Measurements from ENCODE around the gene TREML2.
A peak's percentile ranks its signal among the peaks of the same experiment; 100 is the strongest.
"Not testable (repeated sequence)": the region's sequence is repeated elsewhere in the genome, so short reads cannot be mapped to it uniquely, and the experiment has no call there.

TREML2 gene

DNA sequence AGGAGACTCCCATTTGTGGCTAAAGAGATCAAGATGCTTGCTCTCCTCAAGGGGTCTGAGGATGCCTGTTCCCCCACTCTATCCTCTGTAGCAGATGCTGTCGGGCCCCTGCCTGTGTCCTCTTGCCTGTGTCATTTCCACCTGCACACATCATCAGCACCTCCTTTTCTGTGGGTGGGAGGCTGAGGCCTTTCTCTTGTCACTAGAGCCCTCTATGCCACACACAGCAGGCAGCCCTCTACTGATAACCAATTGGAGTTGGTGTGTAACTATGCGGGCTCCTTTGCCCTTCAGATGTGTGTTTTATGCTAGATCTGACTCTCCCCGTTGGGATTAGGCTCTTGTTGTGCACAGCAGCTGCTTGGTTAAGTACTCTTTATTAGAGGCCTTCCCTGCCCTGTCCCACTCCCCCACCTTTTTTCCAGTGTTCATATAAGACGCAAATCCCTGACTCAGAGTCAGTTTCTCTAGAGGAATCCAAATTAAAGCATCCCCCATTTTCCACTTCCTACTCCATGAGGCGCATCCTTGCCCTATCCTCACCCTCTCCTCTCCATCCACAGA is 7.7 kb downstream of the TREML2 start:
- H3K36me3 ChIP-seq: 0 out of 2 replicates have a peak, but pooled peaks cover 13% of the 10 kb centered on the region

DNA sequence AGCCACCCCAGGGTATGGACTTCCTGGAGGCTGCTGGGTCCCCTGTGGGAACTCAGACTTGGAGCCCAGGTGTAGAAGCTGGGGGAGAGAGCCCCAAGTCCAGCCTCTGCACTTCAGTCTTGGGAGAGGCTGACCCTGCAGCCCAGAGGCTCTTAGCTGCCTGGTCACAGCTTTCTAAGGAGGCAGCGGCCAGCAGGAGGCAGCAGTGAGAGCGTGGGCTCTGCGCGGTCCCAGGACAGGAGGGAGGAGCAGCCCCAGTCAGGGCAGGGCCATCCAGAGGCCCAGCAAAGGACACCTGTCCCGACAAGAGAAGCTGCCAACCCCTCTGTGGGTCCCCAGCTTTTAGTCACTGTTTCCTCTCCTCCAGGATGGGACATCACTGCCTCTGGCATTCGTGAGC is 9.4 kb downstream of the TREML2 start:
- H4K20me1 ChIP-seq: no peaks in the 10 kb centered on the region
- no peaks in the 10 kb centered on the region for H3K4me1 ChIP-seq
- no peak for TF ChIP-seq Cebpa-rat (IDR thresholded peaks at IDR 0.05)
- H3K4me2 ChIP-seq: no peak overlapping the region
- no peak overlapping the region for H3K4me3 ChIP-seq
- H3K36me3 ChIP-seq: 0 out of 2 replicates have a peak, but pooled peaks cover 13% of the 10 kb centered on the region
- peaks cover 19% of the 10 kb centered on the region for H3K9me3 ChIP-seq
- no peak overlapping the region for H3K9ac ChIP-seq
- no peak overlapping the region for H3K27ac ChIP-seq
- H3K27me3 ChIP-seq: no peaks in the 10 kb centered on the region

More for the DNA sequence above, 7.7 kb downstream of the TREML2 start:
- H3K4me1 ChIP-seq: no peaks in the 10 kb centered on the region
- TF ChIP-seq Cebpa-rat (IDR thresholded peaks at IDR 0.05): no peak
- no peak overlapping the region for H3K27ac ChIP-seq
- H3K4me3 ChIP-seq: no peak overlapping the region
- H4K20me1 ChIP-seq: no peaks in the 10 kb centered on the region
- no peak overlapping the region for H3K4me2 ChIP-seq
- no peaks in the 10 kb centered on the region for H3K27me3 ChIP-seq
- no peak overlapping the region for H3K9ac ChIP-seq
- peaks cover 19% of the 10 kb centered on the region for H3K9me3 ChIP-seq

DNA sequence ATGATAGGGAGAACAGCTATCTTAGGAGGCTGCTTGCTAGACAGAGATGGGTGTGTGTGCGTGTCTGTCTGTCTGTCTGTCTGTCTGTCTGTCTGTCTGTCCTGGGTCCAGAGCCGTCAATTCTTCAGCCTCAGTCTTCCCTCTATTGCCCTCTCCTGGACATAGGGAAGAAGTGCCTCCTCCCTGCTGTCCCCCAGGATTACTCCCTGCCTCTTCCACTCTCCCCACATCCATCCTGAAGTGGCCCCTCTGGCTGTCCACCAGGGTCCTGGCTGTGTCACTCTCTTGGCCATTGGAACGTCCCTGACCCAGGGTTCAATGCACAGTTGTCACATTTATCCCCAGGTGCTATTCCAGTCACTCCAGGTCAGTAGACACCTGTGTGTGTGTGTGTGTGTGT is 10.2 kb downstream of the TREML2 start:
- no peak overlapping the region for H3K9ac ChIP-seq
- H3K27ac ChIP-seq: no peak overlapping the region
- H3K4me1 ChIP-seq: no peaks in the 10 kb centered on the region
- no peaks in the 10 kb centered on the region for H3K27me3 ChIP-seq
- H4K20me1 ChIP-seq: no peaks in the 10 kb centered on the region
- H3K9me3 ChIP-seq: peaks cover 19% of the 10 kb centered on the region
- no peak overlapping the region for H3K4me3 ChIP-seq
- TF ChIP-seq Cebpa-rat (IDR thresholded peaks at IDR 0.05): no peak
- 0 out of 2 replicates have a peak, but pooled peaks cover 13% of the 10 kb centered on the region for H3K36me3 ChIP-seq
- no peak overlapping the region for H3K4me2 ChIP-seq

DNA sequence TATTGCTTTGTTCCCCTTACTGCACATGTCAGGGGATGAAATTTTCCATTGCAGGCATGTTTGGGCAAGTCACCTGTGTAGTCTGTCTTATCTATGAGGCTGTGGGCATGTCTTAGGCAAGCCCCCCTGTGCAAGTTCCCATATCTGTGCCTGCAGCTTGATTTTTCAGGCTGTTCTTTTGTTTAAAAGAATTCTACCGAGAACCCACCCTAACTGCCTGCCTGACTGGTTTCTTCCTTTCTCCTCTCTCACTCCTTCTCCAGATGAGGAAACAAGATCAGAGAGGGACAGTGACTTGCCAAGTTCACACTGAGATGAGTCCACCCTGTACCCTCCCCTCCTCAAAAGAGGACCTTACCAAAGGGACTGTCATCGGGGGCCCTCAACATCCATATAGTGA is 11.0 kb downstream of the TREML2 start:
- Histone ChIP-seq H3K4me1 (no peaks in the 10 kb centered on the region), H3K36me3 (0 out of 2 replicates have a peak, but pooled peaks cover 13% of the 10 kb centered on the region)

DNA sequence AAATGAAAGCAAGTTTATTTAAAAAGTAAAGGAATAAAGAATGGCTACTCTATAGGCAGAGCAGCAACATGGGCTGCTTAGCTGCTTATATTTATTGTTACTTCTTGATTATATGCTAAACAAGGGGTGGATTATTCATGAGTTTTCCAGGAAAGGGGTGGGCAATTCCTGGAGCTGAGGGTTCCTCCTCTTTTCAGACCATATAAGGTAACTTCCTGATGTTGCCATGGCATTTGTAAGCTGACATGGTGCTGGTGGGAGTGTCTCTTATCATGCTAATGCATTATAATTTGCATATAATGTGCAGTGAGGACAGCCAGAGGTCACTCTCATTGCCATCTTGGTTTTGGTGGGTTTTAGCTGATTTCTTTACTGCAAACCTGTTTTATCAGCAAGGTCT is 11.9 kb downstream of the TREML2 start:
- 0 out of 2 replicates have a peak, but pooled peaks cover 13% of the 10 kb centered on the region for H3K36me3 ChIP-seq
- not testable (repeated sequence) for H4K20me1 ChIP-seq, H3K4me1 ChIP-seq, H3K4me2 ChIP-seq, H3K9ac ChIP-seq, H3K4me3 ChIP-seq, H3K27ac ChIP-seq, H3K27me3 ChIP-seq
- peaks cover 19% of the 10 kb centered on the region for H3K9me3 ChIP-seq

More for the DNA sequence above, 11.0 kb downstream of the TREML2 start:
- Histone ChIP-seq H3K9ac (no peak overlapping the region), H3K9me3 (peaks cover 19% of the 10 kb centered on the region), H3K4me3 (no peak overlapping the region), H4K20me1 (no peaks in the 10 kb centered on the region), H3K27me3 (no peaks in the 10 kb centered on the region), H3K27ac (no peak overlapping the region), H3K4me2 (no peak overlapping the region)
- TF ChIP-seq Cebpa-rat (IDR thresholded peaks at IDR 0.05): no peak

DNA sequence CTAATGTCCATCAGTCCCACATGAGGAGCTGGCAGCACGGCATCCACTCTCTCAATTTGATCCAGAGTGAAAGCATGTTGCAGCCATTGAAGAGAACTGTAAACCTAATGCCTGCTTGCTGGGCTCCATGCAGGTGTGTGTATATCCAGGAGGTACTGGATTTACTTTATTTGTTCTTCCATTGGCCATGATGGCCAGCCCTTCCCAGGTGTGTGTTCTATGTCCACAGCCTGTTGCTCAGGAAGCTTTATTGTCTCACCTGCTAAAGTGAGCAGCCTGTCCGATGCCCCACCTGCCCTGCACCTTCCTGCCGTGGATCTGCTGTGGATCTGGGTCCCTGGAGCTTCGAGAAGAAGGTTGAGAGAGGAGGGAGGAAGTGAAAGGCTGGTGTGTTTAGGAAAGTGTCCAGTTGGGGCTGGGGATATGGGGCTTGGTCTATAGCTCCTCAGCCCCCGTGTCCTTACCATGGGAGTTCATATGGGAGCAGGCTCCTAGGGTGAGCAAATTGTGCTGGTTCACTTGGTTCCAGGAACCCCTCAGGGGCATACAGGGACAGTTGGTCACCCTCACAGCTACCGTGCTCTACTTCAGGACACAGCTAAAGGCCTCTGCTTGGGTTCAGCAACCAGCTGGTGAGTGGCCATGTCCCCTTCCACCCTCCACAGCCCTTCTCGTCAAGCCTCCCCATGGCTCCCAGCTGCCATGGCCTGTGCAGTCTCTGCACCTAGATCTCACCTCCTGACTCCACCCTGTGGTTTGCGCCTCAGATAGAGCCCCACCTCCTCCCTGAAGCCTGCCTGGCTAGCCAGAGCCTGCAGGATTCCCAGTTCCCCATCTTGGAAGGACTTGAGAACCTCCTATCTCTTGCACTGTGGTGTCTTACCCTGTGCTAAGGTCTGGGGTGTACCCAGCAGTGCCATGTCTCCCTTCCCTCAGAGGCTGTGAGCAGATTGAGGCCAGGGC is 12.7 kb downstream of the TREML2 start:
- Histone ChIP-seq H3K4me3 (no peak overlapping the region), H4K20me1 (no peaks in the 10 kb centered on the region), H3K36me3 (0 out of 2 replicates have a peak, but pooled peaks cover 13% of the 10 kb centered on the region), H3K27ac (no peak overlapping the region), H3K9ac (no peak overlapping the region), H3K4me2 (no peak overlapping the region), H3K4me1 (peaks cover under 1% of the 10 kb centered on the region), H3K9me3 (peaks cover 19% of the 10 kb centered on the region), H3K27me3 (no peaks in the 10 kb centered on the region)
- no peak for TF ChIP-seq Cebpa-rat (IDR thresholded peaks at IDR 0.05)

DNA sequence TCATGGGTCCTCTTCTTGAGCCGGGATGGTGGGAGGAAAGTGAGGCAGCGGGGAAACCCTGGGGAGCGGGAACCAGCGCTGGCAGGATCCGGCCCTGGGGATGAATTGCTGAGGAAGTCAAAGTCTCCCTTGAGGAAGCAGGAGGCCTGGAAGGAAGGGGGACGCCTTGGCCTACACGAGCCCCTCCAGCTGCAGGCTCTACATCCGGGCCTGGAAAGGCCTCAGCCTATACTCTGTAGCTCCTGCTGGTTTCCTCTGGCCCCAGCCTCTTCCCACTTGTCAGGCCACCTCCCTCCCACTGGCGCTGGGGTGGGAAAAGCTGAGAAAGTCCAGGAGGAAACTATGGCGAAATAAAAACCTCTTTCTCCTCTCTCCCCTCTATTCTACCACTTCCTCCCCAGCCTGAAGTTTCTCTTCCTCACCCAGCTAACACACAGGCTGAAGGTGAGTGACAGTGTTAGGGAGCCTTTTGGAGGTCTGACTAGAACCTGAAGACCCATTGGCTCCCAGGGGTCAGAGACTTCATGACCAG is 14.9 kb downstream of the TREML2 start:
- peaks cover 11% of the 10 kb centered on the region for H3K4me1 ChIP-seq
- no peak overlapping the region for H3K4me2 ChIP-seq
- no peak overlapping the region for H3K4me3 ChIP-seq
- H4K20me1 ChIP-seq: no peaks in the 10 kb centered on the region
- H3K27ac ChIP-seq: no peak overlapping the region
- H3K9ac ChIP-seq: no peak overlapping the region
- TF ChIP-seq Cebpa-rat (IDR thresholded peaks at IDR 0.05): no peak
- no peaks in the 10 kb centered on the region for H3K27me3 ChIP-seq
- H3K9me3 ChIP-seq: peaks cover 19% of the 10 kb centered on the region
- H3K36me3 ChIP-seq: 0 out of 2 replicates have a peak, but pooled peaks cover 13% of the 10 kb centered on the region

DNA sequence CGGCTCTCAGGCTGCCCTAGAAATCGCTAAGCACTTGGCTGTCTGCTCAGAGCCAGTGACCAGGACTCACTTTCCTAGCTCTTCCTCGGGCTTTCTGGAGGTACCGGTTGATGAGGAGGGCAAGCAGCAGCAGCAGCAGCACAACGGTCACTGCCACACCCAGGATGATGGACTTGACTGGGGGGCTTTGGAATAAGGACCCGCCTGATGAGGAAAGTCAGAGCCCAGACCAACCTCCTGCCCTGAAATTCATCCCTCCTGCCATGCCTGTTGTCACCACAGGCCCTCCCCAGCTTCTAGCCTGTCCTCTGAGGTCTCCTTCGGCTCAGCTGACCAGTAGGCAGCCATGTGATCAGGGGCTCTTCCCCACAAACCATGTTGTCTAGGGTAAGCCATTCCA is 16.2 kb downstream of the TREML2 start:
- Histone ChIP-seq H3K4me3 (no peak overlapping the region), H3K4me1 (peaks cover 19% of the 10 kb centered on the region), H3K27me3 (no peaks in the 10 kb centered on the region), H3K36me3 (0 out of 2 replicates have a peak, but pooled peaks cover 5% of the 10 kb centered on the region), H4K20me1 (no peaks in the 10 kb centered on the region), H3K9ac (no peak overlapping the region), H3K27ac (no peak overlapping the region), H3K9me3 (peaks cover 7% of the 10 kb centered on the region), H3K4me2 (no peak overlapping the region)
- no peak for TF ChIP-seq Cebpa-rat (IDR thresholded peaks at IDR 0.05)

DNA sequence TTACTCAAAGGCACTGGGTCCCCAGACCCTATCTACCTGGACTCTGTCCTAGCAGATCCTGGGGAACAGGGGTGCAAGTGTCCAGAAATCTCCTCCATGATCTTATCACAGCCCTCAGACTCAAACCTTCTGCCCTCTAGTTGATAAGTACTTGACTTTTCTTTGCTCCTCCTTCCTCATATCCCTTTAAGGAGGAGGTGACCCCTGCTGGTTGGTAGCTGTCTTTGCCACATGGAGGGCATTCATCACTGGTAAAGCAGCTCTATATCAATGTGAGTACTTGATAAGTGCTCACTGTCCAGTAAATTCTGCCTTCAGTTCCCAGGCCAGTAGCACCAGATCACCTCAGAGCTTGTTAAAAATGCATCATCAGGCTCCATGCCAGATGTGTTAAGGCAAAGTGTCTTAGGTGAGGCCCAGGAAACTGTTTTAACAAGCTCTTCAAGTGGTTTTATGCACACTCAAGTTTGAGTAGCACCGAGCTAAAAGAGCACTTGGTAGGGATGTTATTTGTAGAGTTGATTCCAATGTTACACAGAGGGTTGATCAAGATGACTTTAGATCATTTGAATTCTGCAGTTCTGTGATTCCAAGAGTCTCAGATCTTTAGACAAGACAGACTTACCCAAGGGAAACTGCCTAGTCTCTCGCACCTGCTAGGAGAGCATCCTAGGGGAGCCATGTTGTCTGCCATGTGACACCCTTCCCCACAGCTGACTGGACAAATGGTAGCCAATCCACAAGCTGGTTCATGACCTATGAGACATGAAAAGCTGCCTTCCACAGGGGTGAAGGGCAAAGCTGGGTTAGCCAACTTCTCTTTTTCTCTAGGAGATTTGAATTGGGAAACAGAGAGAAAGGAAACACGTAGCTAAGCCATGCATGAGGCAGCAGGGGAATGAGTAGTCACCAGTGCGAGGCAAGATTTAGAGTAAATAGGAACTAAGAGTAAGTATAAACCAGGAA is 18.6 kb downstream of the TREML2 start:
- no peak overlapping the region for H3K4me3 ChIP-seq
- peak overlapping the region; percentile 4; the same call in 1 of the 2 replicates for H3K27ac ChIP-seq
- H3K4me1 ChIP-seq: peaks cover 19% of the 10 kb centered on the region
- no peak overlapping the region for H3K9ac ChIP-seq
- H3K4me2 ChIP-seq: peak overlapping the region; percentile 38; the same call in 1 of the 2 replicates
- no peaks in the 10 kb centered on the region for H4K20me1 ChIP-seq
- H3K9me3 ChIP-seq: no peaks in the 10 kb centered on the region
- no peaks in the 10 kb centered on the region for H3K27me3 ChIP-seq
- H3K36me3 ChIP-seq: no peaks in the 10 kb centered on the region
- TF ChIP-seq Cebpa-rat (IDR thresholded peaks at IDR 0.05): no peak
